Gastrocnemius medialis (tissue), 4 donors: ENCODE measurements around the gene ACACA. TPM values are rescaled to one million over a fixed set of nuclear protein-coding genes. Genes with fewer than 3 reads are reported as not detected.

ENCODE experiments used
- ATAC-seq, 2 donors: fragments of 150-250 bp; one replicate each; pipeline ENCODE4 v1.9.1; 2016
- DNase-seq, 2 donors: peaks; one replicate each; pipeline ENCODE4 v3.0.0-alpha.2; 2019
- H3K27ac ChIP-seq, 4 donors: fragments of 200-600 bp; sonication (generic); 1 replicate in 1 of 4; 2 replicates in 3 of 4; pipeline ENCODE4 v1.5.1; 2016 to 2018; ENCODE audit warnings: mild to moderate bottlenecking in 2 of 4, moderate library complexity in 1 of 4
- H3K27me3 ChIP-seq, 3 donors: fragments of 200-600 bp; sonication (generic) in 2 of 3; 1 replicate in 1 of 3; 2 replicates in 2 of 3; pipeline versions ENCODE4 v1.5.1 to v1.6.0; 2016 to 2019; ENCODE audit warnings: mild to moderate bottlenecking in 1 of 3, moderate library complexity in 1 of 3
- H3K36me3 ChIP-seq, 2 donors: fragments of 200-600 bp; sonication (generic) in 1 of 2; one replicate each; pipeline ENCODE4 v1.5.1; 2017 to 2018
- H3K4me1 ChIP-seq, 2 donors: fragments of 200-600 bp; sonication (generic) in 1 of 2; one replicate each; pipeline ENCODE4 v1.5.1; 2016 to 2017; ENCODE audit warnings: mild to moderate bottlenecking in 2 of 2
- H3K4me3 ChIP-seq, 4 donors: fragments of 200-600 bp; sonication (generic) in 3 of 4; 1 replicate in 1 of 4; 2 replicates in 3 of 4; pipeline ENCODE4 v1.5.1; 2016 to 2019; ENCODE audit warnings: mild to moderate bottlenecking in 2 of 4
- H3K9me3 ChIP-seq, 3 donors: fragments of 200-600 bp; sonication (generic) in 2 of 3; 1 replicate in 1 of 3; 2 replicates in 2 of 3; pipeline ENCODE4 v1.5.1; 2016 to 2019
- CTCF ChIP-seq, 5 experiments: fragments of 450-650 bp in 3 of 5; fragments of 200-600 bp in 2 of 5; sonication (generic) in 2 of 5; IDR thresholded peaks in 4 of 5; conservative IDR thresholded peaks in 1 of 5; 1 replicate in 4 of 5; 2 replicates in 1 of 5; pipeline ENCODE4 v1.5.1; 2016 to 2019; ENCODE audit warnings: antibody characterized with exemption in 5 of 5, mild to moderate bottlenecking in 3 of 5, moderate library complexity in 3 of 5
- POLR2A ChIP-seq, 2 donors: fragments of 450-650 bp; IDR thresholded peaks; one replicate each; pipeline ENCODE4 v1.6.1; 2017; ENCODE audit warnings: antibody characterized with exemption in 2 of 2, mild to moderate bottlenecking in 2 of 2, moderate library complexity in 2 of 2
- in situ Hi-C, 4 donors: fragments of 200-750 bp; cut with MboI; loops; one replicate each; pipeline versions ENCODE4 v1.15.0 to v1.8.0; 2017; ENCODE audit warnings: low sequenced_read_pairs in 4 of 4
- intact Hi-C: fragments of 100-400 bp; cut with DNase I; formaldehyde crosslinking; loops from one replicate; pipeline ENCODE4 v1.15.1; 2023; ENCODE audit warnings: low total_unique reads
- total RNA-seq, 4 donors: library from RNA; depleted of rRNA; stranded (reverse); fragments of >200 nt; gene quantifications; one replicate each; pipeline versions ENCODE4 v1.1.0 to v1.2.3, GENCODE V29; 2016

Gene ACACA
- total RNA-seq, 4 donors from 2014 or later: 13.4 to 28.9 (median 18.9) TPM

- in situ Hi-C loops (loop anchor here in 1 of 4 donors (25.0 kb wide), 1 partner anchor 112 kb away; no protein-coding TSS in a partner anchor), intact Hi-C loops (no loop called here)
- H3K27me3 ChIP-seq: no peaks in the 10 kb centered on the region
- H3K4me1 ChIP-seq: no peaks in the 10 kb centered on the region
- peak in 1 of 2 donors; percentile 66 for ATAC-seq
- H3K9me3 ChIP-seq: no peaks in the 10 kb centered on the region
- TF ChIP-seq POLR2A (IDR thresholded peaks at IDR 0.05) (no peak), CTCF (IDR thresholded peaks at IDR 0.05 in 4 of 5, conservative IDR thresholded peaks at IDR 0.05 in 1 of 5) (no peak)
- peaks cover 0 to 41% of the 10 kb centered on the region in 2 donors for H3K36me3 ChIP-seq
- no peak overlapping the region for H3K4me3 ChIP-seq
- no peak for DNase-seq
- H3K27ac ChIP-seq: peak overlapping the region in 1 of 4 donors; percentile 28
These were observed 307.5 kb downstream of the ACACA start for GRCh38 chr17:37098910-37099664.

- Histone ChIP-seq H3K9me3 (no peaks in the 10 kb centered on the region), H3K27me3 (no peaks in the 10 kb centered on the region), H3K4me3 (no peak overlapping the region), H3K27ac (no peak overlapping the region), H3K36me3 (peaks cover 0 to 45% of the 10 kb centered on the region in 2 donors), H3K4me1 (no peaks in the 10 kb centered on the region)
- TF ChIP-seq CTCF (IDR thresholded peaks at IDR 0.05 in 4 of 5, conservative IDR thresholded peaks at IDR 0.05 in 1 of 5) (no peak), POLR2A (IDR thresholded peaks at IDR 0.05) (no peak)
- no peak for ATAC-seq
- no peak for DNase-seq
- intact Hi-C loops (no loop called here), in situ Hi-C loops (loop anchor here in 1 of 4 donors (25.0 kb wide), 1 partner anchor 111 kb away; no protein-coding TSS in a partner anchor)
These were observed 308.5 kb downstream of the ACACA start for GRCh38 chr17:37098152-37098551.

GRCh38 chr17:37097154-37097553 is 309.5 kb downstream of the ACACA start:
- Histone ChIP-seq H3K4me3 (no peak overlapping the region), H3K27me3 (no peaks in the 10 kb centered on the region), H3K9me3 (no peaks in the 10 kb centered on the region), H3K27ac (no peak overlapping the region), H3K4me1 (no peaks in the 10 kb centered on the region), H3K36me3 (peaks cover 0 to 40% of the 10 kb centered on the region in 2 donors)
- DNase-seq (no peak), ATAC-seq (no peak)
- TF ChIP-seq CTCF (IDR thresholded peaks at IDR 0.05 in 4 of 5, conservative IDR thresholded peaks at IDR 0.05 in 1 of 5) (no peak), POLR2A (IDR thresholded peaks at IDR 0.05) (no peak)
- in situ Hi-C loops (loop anchor here in 1 of 4 donors (25.0 kb wide), 1 partner anchor 110 kb away; no protein-coding TSS in a partner anchor), intact Hi-C loops (no loop called here)

- TF ChIP-seq POLR2A (IDR thresholded peaks at IDR 0.05) (no peak), CTCF (IDR thresholded peaks at IDR 0.05 in 4 of 5, conservative IDR thresholded peaks at IDR 0.05 in 1 of 5) (no peak)
- Histone ChIP-seq H3K27me3 (no peaks in the 10 kb centered on the region), H3K4me3 (no peak overlapping the region), H3K27ac (no peak overlapping the region), H3K4me1 (peaks cover 5 to 7% of the 10 kb centered on the region in 2 donors), H3K9me3 (no peaks in the 10 kb centered on the region), H3K36me3 (peaks cover 0 to 40% of the 10 kb centered on the region in 2 donors)
- intact Hi-C loops: no loop called here
- in situ Hi-C loops: loop anchor here in 1 of 4 donors (25.0 kb wide), 1 partner anchor 109 kb away; no protein-coding TSS in a partner anchor
- ATAC-seq: no peak
- DNase-seq: no peak
These were observed 310.6 kb downstream of the ACACA start for GRCh38 chr17:37096071-37096470.
